CD4-positive, alpha-beta T cell treated with Interleukin-12 subunit alpha and Interleukin-12 subunit beta, for 1 hour (primary cell): ENCODE results near the gene TMC4.
"Not testable (repeated sequence)": the region's sequence is repeated elsewhere in the genome, so short reads cannot be mapped to it uniquely, and the experiment has no call there.

ENCODE experiments used
- DNase-seq: peaks from one replicate; pipeline ENCODE4 v3.0.0-alpha.2; 2020

Gene TMC4

DNA sequence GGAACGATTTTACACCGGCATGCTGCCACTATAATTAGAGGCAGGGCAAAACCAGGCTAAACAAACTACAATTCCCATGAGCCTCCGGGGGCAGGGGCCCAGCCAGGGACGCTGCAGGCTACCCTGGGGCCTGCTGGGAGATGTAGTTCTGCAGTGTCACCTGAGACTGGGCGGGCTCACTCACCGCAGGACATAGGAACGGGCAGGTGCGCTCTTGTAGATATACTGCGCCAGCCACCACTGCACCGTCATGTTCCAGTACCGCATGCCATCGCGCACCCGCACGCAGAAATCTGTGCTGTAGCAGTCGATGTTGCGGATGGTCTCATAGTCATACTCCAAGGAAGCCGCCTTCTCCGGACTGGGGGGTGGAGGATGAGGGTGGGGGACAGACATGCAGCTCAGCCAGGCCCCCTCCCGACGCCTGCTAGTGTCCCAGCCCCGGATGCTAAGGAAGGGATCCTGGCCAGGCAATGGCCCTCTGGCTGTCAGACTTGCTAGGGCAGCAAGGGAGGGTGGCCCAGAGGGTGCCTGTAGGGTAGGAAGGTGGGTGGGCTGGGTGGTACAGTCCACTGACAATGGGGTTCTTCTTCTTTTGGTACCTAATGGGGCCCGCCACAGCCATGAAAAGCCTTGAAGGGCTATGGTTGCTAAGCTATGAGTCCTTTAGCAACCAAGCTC is 5.8 kb upstream of the TMC4 start:
- peak; percentile 49 for DNase-seq

DNA sequence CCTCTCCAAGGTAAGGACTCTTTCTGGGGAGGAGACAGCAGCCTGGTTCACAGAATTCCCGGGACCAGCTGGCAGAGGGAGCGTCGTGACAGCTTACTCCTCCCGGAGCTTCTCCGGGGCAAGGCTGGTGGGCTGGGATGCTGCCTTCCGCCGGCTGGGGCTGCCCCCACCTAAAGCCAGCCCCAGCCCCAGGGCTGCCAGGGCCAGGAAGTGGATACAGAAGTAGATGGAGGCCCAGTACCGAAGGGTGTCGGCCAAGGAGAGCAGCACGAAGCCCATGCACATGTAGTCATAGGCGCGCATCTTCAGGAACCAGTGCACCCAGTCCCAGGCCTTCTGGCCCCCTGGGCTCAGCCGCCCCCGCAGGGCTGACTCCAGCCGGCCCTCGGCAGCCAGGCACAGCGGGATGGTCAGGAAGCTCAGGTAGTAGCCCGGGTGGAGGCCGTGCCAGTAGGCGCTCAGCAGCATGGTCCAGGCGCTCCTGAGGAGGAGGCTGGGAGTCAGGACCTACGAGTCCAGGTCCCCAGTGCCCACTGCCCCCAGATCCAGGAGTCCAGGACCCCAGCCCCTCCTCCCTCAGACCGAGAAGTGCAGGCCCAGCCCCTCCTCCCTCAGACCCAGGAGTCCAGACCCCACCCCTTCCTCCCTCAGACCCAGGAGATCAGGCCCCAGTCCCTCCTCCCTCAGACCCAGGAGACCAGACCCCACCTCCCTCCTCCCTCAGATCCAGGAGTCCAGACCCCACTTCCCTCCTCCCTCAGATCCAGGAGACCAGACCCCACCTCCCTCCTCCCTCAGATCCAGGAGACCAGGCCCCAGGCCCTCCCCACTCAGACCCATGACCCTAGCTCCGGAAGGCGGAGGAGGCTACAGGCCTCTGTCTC is 1.2 kb upstream of the TMC4 start:
- no peak for DNase-seq

DNA sequence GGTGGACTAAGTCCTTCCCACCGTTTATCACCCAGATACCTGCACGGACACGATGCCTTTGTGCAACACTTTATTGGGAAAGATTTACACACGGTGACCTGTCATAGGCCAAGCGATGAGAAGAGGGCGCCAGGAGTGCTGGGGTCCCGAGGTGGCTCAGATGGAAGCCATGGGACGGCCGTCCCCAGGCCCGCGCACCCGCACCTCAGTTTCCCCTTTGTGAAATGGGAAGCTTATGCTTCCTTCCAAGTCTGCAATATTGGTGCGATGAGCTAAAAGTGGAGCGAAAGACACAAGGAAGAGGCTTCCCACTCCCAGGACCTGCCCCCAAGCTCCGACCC is 369 bp upstream of the TMC4 start:
- no peak for DNase-seq

DNA sequence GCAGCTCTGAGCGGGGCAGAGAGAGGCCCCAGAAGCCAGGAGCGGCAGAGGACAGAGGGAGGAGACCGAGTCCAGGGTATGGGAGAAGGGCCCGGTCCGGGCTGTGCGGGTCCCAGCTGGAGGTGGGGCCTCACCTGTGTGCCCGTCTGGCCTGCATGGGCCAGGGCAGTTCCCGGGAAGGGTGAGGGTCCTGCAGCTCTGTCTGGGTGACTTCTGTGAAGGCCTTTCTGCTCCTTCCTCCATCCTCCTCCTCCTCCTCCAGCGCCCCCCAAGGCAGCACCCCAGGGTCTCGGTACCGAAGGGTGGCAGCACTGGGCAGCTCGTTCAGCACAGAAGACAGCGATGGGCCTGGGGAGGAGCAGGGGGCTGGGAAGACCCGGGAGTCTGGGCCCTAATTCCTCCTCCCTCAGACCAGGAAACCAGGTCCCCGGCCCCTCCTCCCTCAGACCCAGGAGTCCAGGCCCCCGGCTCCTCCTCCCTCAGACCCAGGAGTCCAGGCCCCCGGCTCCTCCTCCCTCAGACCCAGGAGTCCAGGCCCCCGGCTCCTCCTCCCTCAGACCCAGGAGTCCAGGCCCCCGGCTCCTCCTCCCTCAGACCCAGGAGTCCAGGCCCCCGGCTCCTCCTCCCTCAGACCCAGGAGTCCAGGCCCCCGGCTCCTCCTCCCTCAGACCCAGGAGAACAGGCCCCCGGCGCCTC is 1.1 kb downstream of the TMC4 start:
- not testable (repeated sequence) for DNase-seq

DNA sequence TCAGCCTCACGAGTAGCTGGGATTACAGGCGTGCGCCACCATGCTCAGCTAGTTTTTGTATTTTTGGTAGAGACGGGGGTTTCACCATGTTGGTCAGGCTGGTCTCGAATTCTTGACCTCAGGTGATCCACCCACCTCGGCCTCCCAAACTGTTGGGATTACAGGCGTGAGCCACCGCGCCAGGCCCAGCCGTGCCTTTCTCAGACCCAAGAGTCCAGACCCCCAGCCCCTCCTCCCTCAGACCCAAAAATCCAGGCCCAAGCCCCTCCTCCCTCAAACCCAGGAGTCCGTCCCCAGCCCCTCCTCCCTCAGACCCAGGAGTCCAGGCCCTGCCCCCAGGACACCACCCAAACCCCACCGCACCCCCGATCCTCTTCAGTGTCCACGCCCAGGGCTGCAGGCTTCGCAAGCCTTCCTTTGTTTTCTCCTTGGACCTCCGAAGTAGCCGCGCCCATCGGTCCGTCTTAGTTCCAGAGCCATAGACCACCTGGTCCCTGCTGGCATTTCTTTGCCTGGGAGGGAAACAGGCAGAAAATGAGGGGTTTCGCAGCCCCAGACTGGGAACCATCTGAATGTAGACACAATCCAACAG is 3.7 kb downstream of the TMC4 start:
- DNase-seq, result no peak

DNA sequence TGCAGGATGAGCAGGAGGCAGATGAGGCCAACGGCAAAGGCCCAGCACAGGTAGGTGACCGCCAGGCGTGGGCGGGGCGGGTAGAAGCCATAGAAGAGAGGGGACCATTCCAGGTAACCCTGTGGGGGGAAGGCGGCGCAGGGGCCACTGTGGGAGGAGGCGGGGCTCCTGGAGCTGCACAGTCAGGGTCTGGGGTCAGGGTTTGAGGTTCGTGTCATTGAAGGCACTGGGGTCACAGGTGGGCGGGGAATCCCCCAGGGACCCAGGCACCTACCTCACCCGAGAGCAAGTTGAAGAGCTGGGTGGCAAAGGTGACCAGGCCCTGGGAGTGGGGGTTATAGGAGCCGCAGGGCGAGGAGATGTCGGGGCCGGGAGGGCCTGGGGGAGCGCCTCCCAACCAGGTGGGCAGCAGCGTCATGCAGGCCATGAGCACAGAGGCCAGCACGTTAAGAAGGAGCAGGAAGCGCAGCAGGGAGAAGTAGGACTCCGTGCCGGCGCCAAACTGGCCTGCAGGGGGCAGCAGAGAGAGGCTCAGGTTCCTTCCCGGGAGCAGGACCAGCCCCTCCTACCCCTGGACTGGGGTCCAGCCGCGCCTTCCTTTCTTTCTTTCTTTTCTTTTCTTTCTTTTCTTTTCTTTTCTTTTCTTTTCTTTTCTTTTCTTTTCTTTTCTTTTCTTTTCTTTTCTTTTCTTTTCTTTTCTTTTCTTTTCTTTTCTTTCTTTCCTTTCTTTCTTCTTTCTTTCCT is 4.6 kb downstream of the TMC4 start:
- DNase-seq, result peak; percentile 88

DNA sequence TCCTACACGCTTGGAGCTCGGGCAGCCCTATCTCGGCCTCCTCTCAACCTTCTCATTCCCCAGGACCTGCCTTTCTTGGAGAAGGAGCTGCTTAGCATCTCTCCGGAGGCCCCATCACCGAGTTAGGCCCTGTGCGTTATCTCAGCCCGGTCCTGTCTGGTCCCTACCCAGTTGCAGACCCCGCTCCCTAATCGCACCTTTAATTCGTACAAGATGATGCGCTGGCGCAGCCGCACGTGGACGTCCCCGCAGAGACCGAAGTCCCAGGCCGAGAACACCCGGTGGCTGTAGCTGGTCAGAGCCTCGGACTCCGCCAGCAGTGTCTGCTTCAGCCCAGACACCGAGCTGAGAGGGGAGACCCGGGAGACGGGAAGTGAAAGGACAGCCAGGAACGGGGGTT is 7.7 kb downstream of the TMC4 start:
- DNase-seq, result no peak

DNA sequence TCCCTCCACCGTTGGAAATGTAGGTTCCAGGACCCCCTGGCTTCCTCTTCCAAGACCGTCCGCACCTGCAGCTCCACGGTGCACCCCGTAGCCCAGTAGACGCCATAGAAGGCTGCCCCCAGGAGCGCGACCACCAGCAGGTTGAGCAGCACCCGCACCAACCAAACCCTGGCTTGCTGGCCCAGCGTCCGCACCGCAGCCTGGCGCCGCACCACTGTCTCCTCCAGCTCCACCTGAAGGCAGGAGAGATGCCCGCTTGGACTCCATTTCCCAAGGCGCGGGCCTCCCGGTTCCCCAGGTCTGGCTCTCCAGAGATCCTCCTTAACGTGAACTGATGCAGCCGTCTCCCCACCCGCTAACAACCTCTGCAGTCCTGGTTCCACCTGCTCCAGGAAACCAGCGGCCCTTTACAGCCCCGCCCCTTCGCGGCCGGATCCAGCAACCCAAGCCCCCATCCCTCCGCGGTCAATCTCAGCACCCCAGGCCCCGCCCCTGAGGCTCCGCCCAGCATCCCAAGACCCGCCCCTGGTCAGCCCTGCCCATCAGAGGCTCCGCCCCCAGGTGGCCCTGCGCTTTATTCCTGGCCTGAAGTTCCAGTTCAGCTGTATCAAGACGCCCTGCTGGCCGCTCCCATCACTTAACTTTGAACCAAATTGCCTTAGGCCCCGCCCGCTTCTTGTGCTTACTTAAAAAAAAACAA is 8.4 kb downstream of the TMC4 start:
- DNase-seq, result peak; percentile 78

DNA sequence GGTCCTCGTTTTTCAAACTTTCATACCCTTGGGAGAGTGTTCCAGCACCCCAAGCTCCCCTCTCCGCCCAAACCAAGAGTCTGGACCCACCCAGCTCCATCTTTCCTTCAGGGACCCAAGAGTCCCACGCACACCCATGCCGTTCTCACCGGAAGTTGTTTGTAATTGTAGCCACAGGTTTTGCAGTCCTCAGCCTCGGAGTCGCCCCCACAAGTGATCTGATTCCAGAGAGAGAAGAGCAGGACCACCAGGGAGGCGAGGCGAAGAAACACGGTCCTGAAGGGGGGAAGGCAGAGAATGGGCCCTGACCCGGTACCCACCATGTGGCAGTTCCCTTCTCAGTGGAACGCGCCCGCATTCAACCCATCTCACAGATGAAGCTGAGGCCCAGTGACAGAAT is 10.1 kb downstream of the TMC4 start:
- no peak for DNase-seq

DNA sequence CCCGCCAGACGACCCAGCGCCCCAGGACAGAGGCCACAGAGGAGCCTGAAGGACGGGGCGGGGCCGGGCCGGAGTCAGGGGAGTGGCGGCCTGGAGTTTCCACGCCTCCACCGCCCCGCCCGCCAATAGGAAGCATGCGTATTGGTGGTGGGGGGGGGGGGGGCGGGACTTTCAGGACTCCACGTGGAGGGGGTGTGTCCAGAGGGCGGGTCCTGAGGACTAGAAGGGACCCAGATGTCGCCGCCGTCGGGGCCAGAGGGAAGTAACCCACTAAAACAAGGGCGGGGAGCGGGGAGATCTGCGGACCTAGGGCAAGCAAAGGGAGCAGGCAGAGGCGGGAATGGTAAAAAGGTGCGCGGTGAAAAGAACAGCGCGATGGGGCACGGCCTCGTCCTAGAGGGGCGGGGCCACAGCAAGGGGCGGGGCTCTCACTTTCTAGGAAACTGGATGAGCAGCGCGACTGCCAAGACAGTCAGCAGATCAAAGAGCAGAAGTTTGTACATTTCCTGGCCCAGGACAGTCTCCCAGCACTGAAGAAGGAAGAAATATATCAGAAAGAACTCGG is 10.6 kb downstream of the TMC4 start:
- DNase-seq, result peak; percentile 81

DNA sequence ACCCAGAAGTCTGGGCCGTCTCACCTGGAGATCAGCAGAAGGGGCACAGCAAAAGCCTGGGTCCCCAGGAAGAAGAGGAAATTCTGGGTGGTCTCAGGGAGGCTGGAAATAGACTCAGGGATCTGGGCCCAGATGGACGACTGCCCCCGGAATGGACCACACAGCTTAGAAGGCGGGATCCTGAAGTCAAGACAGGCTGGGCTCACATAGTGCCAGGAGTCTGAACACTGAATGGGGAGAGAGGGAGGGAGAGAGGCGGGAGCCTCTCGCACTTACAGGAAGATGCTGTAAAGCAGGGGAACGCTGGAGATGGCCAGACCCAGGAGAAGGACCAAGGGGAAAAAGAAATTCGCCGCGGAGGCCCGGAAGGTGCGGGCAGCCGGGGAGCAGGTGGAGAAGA is 12.1 kb downstream of the TMC4 start:
- DNase-seq, result no peak

DNA sequence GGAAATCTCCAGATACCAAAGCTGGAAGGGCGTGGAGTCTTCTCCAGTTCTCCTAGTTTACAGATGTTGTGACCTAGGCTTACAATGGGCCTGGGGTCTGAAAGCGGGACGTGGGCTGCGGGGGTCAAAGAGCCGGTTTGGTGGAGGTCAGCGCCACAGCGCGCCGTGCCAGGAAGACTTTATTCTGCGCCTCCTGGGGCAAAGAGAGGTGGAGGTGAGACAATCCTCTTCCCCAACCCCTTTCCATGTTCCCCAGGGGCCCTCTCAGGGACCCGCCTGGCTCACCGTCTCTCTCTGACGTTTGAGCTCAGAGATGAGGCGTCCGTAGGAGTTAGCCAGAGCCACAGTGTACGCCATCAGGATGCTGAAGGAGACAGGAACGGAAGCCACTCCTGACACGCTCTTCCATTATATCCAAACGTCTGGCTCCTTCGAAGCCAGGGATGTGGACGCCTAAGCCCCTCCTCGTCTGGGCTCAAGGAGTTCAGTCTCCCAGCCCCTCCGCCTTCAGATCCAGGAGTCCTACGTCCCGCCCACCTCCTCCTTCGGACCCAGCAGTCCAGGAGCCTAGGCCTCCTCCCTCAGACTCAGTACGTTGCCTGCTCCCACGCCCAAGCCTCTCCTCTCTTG is 12.7 kb downstream of the TMC4 start:
- no peak for DNase-seq

DNA sequence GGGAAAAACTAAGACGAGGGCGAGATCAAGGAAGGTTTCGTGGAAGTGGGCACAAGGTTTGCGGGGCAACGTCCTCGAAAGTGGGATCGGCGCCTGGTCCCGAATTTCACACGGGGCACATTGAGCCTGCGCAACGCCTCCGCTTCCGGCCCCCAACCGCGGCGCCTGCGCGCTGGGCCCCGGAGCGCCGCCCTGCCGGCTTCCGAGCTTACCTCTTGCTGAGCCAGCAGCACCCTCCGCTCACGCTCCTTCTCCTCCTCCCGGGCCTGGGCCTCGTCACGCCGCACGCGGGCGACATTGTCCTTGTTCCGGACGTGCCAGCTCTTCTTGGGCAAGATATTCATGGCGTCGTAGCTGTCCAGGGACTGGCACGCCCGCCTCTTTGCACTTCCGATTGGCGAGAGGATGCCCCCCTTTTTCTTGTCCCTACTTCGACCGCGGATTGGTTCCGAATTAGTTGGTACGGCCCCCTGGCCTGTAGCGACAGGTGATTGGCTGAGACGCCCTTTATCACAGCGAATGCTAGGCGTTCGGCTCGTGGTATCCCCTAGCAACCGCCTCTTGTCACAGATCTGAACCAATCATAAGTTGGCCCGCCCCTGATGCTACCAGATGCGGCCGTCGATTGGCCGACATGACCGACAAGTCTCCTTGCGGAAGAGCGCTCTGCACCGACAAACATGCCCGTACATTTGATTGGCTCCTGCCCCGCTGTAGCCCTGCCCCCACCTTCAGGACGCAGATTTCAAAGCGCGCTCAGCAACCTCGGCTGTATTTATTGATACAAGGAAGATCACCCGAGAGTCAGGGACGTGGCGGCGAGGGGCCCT is 13.4 kb downstream of the TMC4 start, which contains the start of gene LENG1:
Gene LENG1, minus strand, starts transcription at position 370 of the 830 bp plus-strand sequence. Its CDS starts 26 bp downstream, at position 344.
- DNase-seq, result peak; percentile 100

DNA sequence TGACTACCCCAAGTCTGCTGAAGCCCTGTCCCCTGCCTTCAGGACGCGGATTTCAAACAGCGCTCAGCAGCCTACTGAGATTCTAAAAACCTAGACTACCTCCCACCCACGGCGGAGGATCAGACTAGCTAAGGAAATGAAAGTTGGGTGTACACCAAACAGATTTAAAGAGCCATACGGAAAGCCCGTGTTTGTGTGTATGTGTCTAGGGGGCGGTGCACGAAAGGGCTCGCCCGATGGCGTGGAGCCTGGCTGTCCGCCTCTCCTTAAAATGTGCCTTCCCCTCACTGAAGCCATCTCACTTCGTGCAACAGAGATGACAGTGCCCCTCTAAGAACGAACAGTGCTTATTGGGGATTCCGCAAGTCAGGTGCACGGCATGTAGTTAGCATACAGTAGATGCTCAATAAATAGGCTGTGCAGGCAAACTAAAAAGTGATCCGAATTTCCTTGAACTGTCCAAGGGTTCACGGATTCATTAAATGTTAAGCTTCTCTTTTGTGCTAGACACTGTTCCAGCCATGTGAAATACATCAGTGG is 14.1 kb downstream of the TMC4 start:
- DNase-seq, result peak; percentile 38

DNA sequence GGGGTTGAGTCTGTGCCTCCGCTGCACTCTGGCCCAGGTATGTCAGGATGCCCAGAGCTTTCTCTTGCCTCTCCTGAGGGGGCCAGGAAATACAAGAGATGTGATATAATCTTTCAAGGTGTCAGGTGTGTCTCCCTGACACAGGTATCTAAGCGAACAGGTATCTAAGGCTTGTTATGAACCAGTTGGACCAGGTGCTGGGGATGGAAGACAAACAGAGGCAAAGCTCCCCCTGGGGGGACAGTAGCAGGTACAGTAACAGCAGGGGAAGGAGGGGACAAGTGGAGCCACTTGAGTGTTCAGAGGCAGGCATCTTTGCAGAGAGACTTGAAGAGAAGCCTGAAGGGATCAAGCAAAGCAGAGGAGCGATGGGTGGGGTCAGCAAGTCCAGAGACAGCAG is 16.0 kb downstream of the TMC4 start:
- DNase-seq, result no peak

DNA sequence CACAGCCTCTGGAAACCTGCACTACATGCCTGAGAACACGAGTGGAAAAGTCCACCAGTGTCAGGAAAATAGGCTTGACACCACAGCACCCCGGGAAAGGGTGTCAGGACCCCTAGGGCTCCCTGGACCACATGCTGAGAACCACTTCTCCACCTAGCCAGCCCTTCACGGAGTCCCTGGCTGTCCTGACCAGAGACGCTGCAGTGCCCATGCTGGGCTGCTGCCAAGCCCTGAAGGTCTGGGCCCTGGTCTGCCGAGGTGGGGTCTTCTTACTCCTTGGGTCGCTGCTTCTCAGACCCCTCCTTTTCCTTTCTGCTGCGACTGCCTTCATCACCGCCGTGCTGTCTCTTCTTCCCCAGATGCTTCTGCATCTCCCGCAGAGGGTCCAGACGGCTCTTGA is 16.5 kb downstream of the TMC4 start:
- DNase-seq, result no peak

DNA sequence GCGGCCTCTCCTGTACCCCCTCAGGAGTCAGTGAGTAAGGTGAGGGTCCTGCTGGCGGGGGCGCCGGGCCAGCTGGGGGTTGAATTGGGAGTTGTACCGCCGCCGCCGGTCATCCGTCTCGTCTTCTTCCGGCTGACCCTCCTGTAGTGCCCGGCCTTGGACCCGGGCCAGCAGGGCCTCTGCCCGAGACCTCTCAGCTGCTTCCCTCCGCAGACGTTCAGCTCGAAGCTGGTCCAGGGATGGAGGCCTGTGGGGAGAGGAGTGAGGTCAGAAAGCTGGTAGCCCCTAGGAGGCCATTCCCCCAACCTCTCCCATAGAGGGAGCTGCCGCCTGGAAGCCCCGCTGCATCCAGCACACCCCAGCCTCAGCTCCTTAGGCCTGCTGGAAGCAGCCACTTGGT is 17.3 kb downstream of the TMC4 start:
- DNase-seq, result no peak

DNA sequence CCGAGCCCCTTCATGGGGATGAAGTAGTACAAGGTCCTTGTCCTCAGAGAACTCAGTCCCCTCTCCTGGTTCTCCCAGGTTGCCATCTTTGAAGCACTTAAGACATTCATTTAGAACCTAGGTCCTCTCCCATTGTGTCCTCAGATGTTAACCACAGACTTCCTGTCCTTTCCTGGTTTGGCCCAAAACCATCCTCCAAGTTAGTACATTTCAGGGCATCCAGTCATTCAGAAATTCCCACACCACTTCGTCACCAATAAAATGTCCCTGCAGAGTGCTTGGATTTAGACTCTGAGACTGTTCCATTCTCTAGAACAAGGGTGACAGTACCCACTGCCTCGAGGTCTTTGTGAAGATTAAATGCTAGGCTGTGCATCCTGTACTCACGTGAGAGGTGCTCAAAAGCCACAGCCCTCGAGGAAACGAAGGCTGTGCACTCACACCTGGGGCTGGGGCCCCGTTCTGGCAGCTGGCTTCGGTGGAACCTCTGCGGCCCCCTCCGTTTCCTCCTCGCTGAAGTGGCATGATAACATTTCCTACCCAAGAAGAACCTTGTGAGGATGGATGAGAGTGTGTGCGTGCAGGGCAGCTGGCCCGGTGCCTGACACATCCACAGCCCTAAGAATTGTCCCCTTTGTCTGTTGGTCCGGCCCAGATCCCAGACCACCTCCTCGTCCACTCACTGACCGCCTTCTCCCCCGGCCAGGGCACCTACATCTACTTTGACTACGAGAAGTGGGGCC is 18.2 kb downstream of the TMC4 start:
- peak; percentile 39 for DNase-seq

DNA sequence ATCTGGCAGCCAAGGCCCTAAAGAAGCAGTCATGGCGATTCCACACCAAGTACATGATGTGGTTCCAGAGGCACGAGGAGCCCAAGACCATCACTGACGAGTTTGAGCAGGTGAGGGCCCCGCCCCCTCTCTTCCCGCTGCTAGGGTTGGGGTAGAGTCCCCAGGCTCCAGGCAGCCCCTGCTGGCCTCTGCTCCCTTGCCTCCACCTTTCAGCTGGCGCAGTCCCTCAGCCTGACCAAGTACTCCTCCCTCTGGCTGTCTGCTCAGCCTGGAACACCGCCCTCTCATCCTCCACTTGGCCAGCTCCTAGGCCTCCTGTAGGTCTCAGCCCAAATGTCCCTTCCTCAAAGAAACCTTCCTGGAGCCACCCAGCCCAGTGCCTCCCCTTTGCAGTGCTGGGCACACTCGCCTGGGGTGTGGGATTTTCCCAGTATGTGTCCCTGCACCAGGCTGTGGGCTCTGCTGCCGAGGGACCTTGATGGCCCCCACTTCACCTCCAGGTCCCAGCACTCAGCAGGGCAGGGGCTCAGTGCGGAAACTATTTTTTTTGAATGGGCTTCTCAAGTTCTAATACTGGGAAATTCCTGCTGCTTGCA is 19.1 kb downstream of the TMC4 start:
- DNase-seq, result no peak
